Measurements from ENCODE around the gene TASP1.
"Not testable (repeated sequence)": the region's sequence is repeated elsewhere in the genome, so short reads cannot be mapped to it uniquely, and the experiment has no call there.

The TASP1 gene

DNA sequence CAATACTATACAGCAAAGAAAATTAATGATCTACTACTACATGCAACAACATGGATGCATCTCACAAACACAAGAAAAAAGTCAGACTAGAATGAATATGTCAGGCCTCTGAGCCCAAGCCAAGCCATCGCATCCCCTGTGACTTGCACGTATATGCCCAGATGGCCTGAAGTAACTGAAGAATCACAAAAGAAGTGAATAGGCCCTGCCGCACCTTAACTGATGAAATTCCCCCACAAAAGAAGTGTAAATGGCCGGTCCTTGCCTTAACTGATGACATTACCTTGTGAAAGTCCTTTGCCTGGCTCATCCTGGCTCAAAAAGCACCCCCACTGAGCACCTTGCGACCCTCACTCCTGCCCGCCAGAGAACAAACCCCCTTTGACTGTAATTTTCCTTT, 280.9 kb downstream of the TASP1 start:
- not testable (repeated sequence) for H3K4me1 Mint-ChIP-seq, H3K36me3 Mint-ChIP-seq, H3K27me3 Mint-ChIP-seq, H3K9me3 Mint-ChIP-seq, ATAC-seq, H3K4me3 Mint-ChIP-seq, H3K27ac Mint-ChIP-seq

- no peak overlapping the region for H3K4me3 Mint-ChIP-seq
- no peaks in the 10 kb centered on the region for H3K4me1 Mint-ChIP-seq
- no peak overlapping the region for H3K27ac Mint-ChIP-seq
- H3K27me3 Mint-ChIP-seq = no peaks in the 10 kb centered on the region
- H3K9me3 Mint-ChIP-seq = no peaks in the 10 kb centered on the region
- no peaks in the 10 kb centered on the region for H3K36me3 Mint-ChIP-seq
- ATAC-seq = peak; percentile 64
Measured at GRCh38 chr20:13356591-13356990, 282.1 kb downstream of the TASP1 start.

GRCh38 chr20:13355941-13356486, 282.7 kb downstream of the TASP1 start:
- Mint-ChIP-seq H3K9me3 (no peaks in the 10 kb centered on the region), H3K27me3 (no peaks in the 10 kb centered on the region), H3K27ac (no peak overlapping the region), H3K36me3 (no peaks in the 10 kb centered on the region), H3K4me1 (no peaks in the 10 kb centered on the region), H3K4me3 (no peak overlapping the region)
- peak; percentile 24 for ATAC-seq

DNA sequence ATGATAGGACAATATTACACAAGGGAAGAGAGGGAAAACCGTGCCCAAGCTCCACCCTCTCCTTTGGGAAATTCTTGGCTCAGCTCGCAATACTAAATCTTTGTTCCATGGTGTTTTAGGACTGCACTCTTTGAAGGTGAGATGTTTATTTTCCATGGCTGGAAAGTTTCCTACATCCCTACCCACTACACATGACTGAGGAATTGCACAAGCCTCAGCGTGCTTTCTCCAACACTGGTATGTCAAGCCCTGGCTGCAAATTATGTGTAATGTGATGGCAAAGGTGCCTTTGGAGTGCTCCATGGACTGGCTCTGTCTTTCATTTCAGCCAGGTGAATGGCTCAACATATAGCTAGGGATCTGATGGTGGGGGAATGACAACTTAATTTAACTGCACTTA, 283.3 kb downstream of the TASP1 start:
- Mint-ChIP-seq H3K27ac (no peak overlapping the region), H3K4me3 (no peak overlapping the region), H3K27me3 (no peaks in the 10 kb centered on the region), H3K36me3 (no peaks in the 10 kb centered on the region), H3K9me3 (no peaks in the 10 kb centered on the region), H3K4me1 (no peaks in the 10 kb centered on the region)
- no peak for ATAC-seq

DNA sequence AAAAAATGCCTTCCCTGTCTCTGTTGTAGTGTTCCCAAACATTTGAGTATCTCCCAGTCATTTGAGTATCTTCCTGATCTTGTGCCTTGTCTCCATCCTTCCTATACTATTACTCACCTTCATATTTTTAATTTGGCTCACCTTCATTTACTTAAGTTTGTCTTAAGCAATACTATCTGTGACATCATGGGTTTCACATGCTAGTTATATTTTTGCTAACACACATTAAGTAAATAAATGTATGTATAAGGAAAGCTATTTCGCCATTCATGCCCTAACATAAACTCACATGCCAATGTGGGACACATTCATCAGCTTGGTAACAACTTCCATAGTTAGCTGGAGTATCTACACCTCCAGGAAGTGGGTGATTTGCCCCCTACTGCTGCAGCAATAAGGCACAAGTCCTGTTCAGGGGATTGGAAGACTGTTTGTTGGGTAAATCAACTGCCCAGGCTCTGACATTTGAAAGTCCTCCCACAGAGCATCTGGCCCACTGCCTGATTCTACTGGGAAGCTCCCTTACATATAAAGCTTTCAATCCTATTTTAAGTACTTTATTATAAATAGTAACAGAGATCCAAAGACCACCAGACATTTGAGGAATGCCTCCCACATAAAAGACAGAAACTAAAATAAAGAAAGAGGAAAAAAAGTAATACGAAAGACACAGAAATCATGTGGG, 285.3 kb downstream of the TASP1 start:
- H3K36me3 Mint-ChIP-seq = no peaks in the 10 kb centered on the region
- no peaks in the 10 kb centered on the region for H3K9me3 Mint-ChIP-seq
- no peak for ATAC-seq
- H3K27me3 Mint-ChIP-seq = no peaks in the 10 kb centered on the region
- H3K4me1 Mint-ChIP-seq = no peaks in the 10 kb centered on the region
- no peak overlapping the region for H3K4me3 Mint-ChIP-seq
- no peak overlapping the region for H3K27ac Mint-ChIP-seq

GRCh38 chr20:13349235-13349604, 289.5 kb downstream of the TASP1 start:
- ATAC-seq = no peak
- H3K27me3 Mint-ChIP-seq = no peaks in the 10 kb centered on the region
- H3K36me3 Mint-ChIP-seq = no peaks in the 10 kb centered on the region
- H3K27ac Mint-ChIP-seq = no peak overlapping the region
- H3K4me3 Mint-ChIP-seq = no peak overlapping the region
- no peaks in the 10 kb centered on the region for H3K4me1 Mint-ChIP-seq
- no peaks in the 10 kb centered on the region for H3K9me3 Mint-ChIP-seq

DNA sequence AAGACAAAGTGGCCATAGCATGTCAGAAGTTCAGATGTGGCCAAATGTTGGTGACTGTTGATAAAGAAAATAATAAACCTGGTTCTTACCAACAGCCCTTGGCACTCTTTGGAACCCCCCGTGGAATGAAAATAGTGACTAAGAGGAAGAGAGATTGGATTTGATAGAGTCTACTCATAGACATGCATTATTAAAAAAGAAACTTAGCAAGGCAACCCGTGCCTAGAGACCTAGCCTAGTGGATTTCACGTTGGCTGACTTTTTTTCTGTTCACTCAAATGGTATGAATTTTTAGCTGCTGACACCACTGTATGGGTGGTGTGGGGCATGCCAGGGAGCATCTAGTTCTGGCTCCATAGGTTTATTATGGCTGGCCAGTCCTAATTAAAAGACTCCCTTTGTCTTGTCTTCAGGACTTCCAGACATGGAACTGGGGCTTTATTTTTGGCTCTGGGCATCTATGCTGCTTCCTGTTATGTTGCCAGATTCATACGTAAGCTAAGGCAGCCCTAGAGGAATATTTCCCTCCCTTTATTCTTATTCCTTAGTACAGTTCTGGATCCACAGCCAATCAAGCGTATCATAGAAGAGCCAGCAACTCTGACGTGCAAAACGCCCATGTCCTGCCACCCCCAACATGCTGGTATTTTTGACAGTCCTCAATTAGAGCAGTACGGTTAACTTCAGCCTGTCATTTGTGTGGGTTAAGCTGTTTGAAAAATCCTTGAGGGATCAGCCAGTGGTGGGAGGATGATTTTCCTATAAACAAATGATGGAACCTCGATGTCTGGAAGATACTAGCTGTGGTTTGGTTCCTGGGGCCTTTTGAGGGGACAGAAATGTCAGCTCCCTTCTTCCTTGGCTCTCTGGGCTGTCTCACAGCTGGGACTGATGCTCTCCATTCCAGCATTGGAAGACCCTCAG, 290.2 kb downstream of the TASP1 start:
- H3K36me3 Mint-ChIP-seq = no peaks in the 10 kb centered on the region
- no peak for ATAC-seq
- no peak overlapping the region for H3K27ac Mint-ChIP-seq
- H3K27me3 Mint-ChIP-seq = no peaks in the 10 kb centered on the region
- no peaks in the 10 kb centered on the region for H3K4me1 Mint-ChIP-seq
- H3K4me3 Mint-ChIP-seq = no peak overlapping the region
- H3K9me3 Mint-ChIP-seq = no peaks in the 10 kb centered on the region

- Mint-ChIP-seq H3K9me3 (no peaks in the 10 kb centered on the region), H3K27ac (no peak overlapping the region), H3K4me1 (no peaks in the 10 kb centered on the region), H3K36me3 (no peaks in the 10 kb centered on the region), H3K27me3 (no peaks in the 10 kb centered on the region), H3K4me3 (no peak overlapping the region)
- no peak for ATAC-seq
Measured at GRCh38 chr20:13344671-13345070, 294.1 kb downstream of the TASP1 start.

DNA sequence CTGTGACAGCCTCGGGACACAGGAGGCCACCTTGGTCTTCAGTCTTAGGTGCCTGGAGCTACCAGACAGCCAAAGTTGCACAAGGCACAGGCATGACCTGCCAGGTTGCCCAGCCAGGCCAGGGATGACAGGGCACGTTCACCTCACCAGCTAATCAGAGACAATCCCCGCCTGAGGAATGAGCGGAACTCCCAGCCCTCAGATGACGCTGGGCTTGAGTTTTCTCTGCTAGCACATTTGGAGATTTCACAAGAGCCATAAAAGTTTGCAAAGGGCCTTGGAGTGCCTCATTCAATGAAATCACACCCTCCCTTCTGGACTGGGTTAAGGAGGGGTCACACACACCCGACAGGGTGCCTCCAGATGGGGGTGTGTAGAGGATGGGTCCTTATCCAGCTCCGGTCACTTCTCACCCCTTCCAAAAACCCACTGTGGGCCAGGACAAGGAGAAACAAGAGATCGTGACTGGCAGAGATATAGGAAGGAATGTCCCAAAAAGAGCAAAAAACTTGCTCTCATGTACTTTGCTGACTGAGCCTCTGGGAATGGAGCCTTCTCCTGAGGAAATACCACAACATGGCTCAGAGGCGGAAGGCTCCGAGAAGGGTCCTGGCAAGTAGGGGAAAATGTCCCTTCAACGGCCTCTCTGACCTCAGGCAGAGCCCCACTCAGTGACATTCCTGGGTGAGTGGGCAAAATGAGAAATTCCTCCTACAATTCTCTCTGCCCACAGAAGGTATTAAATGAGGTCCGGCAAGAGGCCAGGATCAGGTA, 296.1 kb downstream of the TASP1 start:
- no peaks in the 10 kb centered on the region for H3K9me3 Mint-ChIP-seq
- no peaks in the 10 kb centered on the region for H3K4me1 Mint-ChIP-seq
- H3K36me3 Mint-ChIP-seq = no peaks in the 10 kb centered on the region
- no peaks in the 10 kb centered on the region for H3K27me3 Mint-ChIP-seq
- no peak overlapping the region for H3K27ac Mint-ChIP-seq
- no peak overlapping the region for H3K4me3 Mint-ChIP-seq
- no peak for ATAC-seq

- Mint-ChIP-seq H3K9me3 (no peaks in the 10 kb centered on the region), H3K4me1 (no peaks in the 10 kb centered on the region), H3K4me3 (no peak overlapping the region), H3K36me3 (no peaks in the 10 kb centered on the region), H3K27ac (no peak overlapping the region), H3K27me3 (no peaks in the 10 kb centered on the region)
- ATAC-seq = no peak
Measured at GRCh38 chr20:13341737-13342393, 296.9 kb downstream of the TASP1 start.

GRCh38 chr20:13340088-13340487, 298.6 kb downstream of the TASP1 start:
- Mint-ChIP-seq H3K9me3 (no peaks in the 10 kb centered on the region), H3K4me3 (no peak overlapping the region), H3K27ac (no peak overlapping the region), H3K36me3 (no peaks in the 10 kb centered on the region), H3K27me3 (no peaks in the 10 kb centered on the region), H3K4me1 (no peaks in the 10 kb centered on the region)
- no peak for ATAC-seq

Measured in stimulated activated memory B cell treated with anti-CD40 and anti-IgM and Interleukin-4, amounts not matched to agents 10 μg/mL and 1 μg/mL and 100 μg/mL, for 72 hours (primary cell).